Hippocampal formation (tissue), 2 donors: Measurements from ENCODE around the gene LRBA.

ENCODE experiments used
- DNase-seq, 2 donors: peaks; one replicate each; lab custom pipeline; 2025; lab: John Stamatoyannopoulos, UW

LRBA gene

GRCh38 chr4:150590631-150591030, 424.5 kb downstream of the LRBA start:
- DNase-seq = no peak

- no peak for DNase-seq
Observed at GRCh38 chr4:150589157-150589556, 425.9 kb downstream of the LRBA start.

DNA sequence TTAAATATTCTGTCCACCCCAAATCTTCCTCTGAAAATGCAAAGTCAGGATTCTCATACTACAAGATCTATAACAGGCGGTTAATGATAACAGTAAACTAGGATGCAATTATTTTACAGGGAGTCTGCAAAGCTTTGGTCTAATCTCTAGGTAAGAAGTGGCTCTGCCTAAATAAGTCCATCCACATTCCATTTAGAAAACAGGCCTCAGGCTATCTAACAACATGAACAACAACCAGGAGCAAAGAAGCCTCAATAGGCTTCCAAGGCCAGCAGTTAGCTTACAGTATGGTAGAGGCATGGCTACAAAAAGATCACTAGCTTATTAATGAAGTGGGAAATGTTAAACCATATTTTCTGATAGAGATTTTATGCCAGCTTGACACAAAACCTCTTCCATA, 426.8 kb downstream of the LRBA start:
- DNase-seq = no peak

- DNase-seq = no peak
Observed at GRCh38 chr4:150586162-150586810, 428.8 kb downstream of the LRBA start.

GRCh38 chr4:150585611-150586010, 429.5 kb downstream of the LRBA start:
- no peak for DNase-seq

GRCh38 chr4:150584111-150584915, 430.8 kb downstream of the LRBA start:
- no peak for DNase-seq

DNA sequence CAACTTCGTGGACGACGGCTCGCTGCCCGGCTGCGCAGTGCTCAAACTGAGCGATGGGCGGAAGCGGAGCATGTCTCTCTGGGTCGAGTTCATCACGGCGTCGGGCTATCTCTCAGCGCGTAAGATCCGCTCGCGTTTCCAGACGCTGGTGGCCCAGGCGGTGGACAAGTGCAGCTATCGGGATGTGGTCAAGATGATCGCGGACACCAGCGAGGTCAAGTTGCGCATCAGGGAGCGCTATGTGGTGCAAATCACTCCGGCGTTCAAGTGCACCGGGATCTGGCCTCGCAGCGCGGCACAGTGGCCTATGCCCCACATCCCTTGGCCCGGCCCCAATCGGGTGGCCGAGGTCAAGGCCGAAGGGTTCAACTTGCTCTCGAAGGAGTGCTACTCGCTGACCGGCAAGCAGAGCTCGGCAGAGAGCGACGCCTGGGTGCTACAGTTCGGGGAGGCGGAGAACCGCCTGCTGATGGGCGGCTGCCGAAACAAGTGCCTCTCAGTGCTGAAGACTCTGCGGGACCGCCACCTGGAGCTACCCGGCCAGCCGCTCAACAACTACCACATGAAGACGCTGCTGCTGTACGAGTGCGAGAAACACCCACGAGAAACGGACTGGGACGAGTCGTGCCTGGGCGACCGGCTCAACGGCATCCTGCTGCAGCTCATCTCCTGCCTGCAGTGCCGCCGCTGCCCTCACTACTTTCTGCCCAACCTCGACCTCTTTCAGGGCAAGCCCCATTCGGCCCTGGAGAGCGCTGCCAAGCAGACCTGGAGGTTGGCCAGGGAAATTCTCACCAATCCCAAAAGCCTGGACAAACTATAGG, 431.6 kb downstream of the LRBA start:
- DNase-seq = no peak

DNA sequence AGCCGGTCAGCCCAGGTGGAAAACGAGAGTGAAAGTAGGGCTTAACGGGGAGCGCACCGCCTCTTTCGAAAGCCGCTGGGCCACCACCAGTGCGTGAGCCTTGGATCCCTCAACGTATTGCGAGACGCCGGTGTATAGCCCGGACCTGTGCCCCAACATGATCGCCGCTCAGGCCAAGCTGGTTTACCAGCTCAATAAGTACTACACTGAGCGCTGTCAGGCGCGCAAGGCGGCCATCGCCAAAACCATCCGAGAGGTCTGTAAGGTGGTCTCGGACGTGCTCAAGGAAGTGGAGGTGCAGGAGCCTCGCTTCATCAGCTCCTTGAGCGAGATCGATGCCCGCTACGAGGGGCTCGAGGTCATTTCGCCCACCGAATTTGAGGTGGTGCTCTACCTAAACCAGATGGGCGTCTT, 432.2 kb downstream of the LRBA start:
- no peak for DNase-seq

GRCh38 chr4:150582146-150582872, 432.8 kb downstream of the LRBA start, which contains the start of gene MAB21L2:
MAB21L2 (plus strand) TSS chr4:150582151; CDS start chr4:150583030, 879 bp downstream.
- DNase-seq = no peak

DNA sequence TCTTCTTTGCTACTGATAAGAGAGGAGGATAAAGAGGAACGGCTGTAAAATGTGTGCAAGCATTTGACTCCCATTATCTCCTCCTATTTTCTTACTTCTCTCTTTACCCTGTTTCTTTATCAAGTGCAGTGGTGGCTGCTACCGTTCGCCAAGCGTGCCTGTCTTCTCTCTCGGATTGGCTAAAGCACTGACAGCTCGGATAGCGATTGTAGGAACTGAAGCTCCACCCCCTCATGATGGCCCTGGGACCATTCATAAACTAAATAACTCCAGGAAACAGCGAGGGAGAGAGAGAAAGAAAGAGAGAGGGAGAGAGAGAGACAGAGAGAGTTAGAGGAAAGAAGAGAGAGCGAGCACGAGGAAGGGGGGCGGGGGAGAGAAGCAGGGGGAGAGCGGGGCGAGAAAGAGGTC, 433.4 kb downstream of the LRBA start:
- DNase-seq = no peak

- no peak for DNase-seq
Observed at GRCh38 chr4:150581056-150581605, 434.0 kb downstream of the LRBA start.

DNA sequence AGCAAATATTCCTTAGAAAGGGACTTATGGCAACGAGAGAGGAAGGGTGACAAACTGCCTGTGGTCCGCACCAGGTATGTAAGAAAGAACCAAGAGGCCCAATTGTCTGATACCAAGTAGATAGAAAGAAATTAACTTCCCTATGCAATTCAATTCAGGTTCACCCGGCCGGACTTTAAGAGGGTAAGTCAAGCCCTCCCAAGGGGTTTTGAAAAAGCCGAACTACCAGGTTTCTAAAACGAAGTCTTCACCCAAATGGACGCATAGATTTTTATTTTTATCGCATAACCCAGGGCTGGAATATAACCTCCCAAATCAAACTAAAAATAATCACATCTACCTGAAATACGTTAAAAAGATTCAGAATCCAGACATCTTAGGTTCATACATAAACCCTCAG, 434.8 kb downstream of the LRBA start:
- DNase-seq = no peak

DNA sequence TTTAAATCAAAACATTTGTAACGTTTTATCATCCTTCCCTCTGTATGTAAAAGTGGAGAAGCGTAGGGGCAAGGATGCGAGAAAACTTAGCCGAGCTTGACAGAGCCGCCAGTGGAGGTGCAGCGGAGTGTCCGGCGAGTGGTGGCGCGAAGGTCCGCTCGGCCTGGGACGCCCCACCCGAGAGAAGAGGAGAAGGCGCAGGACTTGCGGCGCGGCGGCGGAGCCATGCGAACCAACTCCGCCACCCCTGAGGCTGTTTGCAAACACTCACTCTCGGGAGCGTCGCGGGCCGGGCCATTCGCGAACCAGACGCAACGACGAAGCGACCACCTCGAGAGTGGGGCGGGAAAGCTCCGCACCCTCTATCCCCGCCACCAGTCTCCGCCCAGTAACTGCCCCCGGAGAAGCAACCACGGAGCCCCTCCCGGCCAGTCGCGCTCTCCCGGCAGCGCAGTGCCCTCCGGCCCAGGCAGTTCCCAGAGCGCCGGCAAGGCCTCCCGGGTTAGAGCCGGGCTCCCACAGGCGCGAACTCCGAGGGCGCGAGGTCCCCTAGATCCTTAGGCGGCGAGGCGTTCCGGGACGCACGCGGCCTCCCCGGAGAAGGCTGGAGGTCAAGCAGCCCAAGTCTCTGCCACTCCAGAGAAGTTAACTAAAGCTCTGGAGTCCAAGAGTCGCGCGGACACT, 435.4 kb downstream of the LRBA start:
- DNase-seq = no peak

- no peak for DNase-seq
Observed at GRCh38 chr4:150578745-150579501, 436.2 kb downstream of the LRBA start.

- no peak for DNase-seq
Observed at GRCh38 chr4:150577796-150578195, 437.3 kb downstream of the LRBA start.

- no peak for DNase-seq
Observed at GRCh38 chr4:150574678-150575077, 440.4 kb downstream of the LRBA start.

- DNase-seq = no peak
Observed at GRCh38 chr4:150573534-150573933, 441.6 kb downstream of the LRBA start.

DNA sequence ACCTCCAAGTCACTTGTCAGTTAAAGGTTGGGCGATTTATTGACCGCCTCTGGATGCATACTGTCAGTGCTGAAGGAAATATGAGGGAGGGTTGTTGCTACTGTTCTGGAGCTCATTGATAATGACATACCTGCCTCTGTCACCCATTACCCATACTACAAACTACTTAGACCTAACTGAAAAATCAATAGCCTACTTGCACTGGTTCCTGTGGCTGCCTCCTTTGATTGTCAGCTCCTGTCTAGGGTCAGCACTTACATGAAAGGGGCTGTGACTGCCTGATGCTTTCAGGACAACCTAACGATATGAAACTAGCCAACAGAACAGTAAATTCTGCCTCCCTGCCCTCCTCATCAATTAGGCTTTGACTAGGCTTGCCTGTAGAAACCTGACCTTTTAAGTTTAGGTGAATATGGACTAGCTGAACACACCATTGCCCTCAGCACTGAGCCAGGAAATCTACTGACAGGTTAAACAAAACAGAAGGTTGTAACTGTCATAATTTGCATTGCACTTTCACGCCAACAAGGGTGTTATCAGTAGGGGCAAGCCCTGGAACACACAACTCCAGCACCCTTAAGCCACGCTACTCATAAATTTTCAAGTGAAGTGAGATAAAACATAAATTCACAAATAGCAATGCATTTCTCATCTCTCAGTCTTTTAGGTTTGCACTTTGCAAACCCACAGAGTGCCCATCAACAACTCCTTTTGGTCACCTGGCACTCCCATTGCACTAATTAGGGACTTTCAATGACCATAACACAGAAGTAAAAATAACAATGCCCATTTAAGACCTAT, 442.2 kb downstream of the LRBA start:
- DNase-seq = no peak

DNA sequence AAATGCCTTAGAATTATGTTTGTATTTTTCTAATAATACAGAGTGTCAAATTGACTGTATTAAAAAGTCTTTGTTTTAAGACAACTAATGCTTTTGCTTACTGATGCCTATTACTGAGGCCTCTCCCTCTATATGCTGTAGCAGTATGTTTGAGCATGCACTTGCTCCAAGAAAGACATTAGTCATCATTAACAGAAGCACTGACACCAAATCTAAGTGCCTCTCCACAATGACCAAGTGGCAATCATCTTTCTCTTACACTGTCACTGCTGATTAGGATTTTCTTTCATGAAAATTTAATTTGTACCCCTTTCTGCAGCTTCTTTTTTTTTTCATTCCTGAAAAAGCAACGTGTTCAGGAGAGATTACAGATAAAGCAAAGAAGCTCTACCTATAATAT, 444.2 kb downstream of the LRBA start:
- no peak for DNase-seq
